ENCODE measurements around the gene GYG2.
"Not testable (repeated sequence)": the region's sequence is repeated elsewhere in the genome, so short reads cannot be mapped to it uniquely, and the experiment has no call there.

- not testable (repeated sequence) for TF ChIP-seq CTCF (IDR thresholded peaks at IDR 0.05); ELF1 (IDR thresholded peaks at IDR 0.05); FOSL2 (IDR thresholded peaks at IDR 0.05; ENCODE audit: borderline replicate concordance, low read depth); POLR2AphosphoS5 (IDR thresholded peaks at IDR 0.05; ENCODE audit: low read depth, low read length); YY1 (IDR thresholded peaks at IDR 0.05; ENCODE audit: low read depth); RXRA (IDR thresholded peaks at IDR 0.05; ENCODE audit: borderline replicate concordance, low read depth); SIN3A (IDR thresholded peaks at IDR 0.05; ENCODE audit: borderline replicate concordance, low read depth, low read length); FOXJ3 (CRISPR knock-in tag; IDR thresholded peaks at IDR 0.05); RCOR1 (IDR thresholded peaks at IDR 0.05; ENCODE audit: low read length)
- TF ChIP-seq, protein P1, sequence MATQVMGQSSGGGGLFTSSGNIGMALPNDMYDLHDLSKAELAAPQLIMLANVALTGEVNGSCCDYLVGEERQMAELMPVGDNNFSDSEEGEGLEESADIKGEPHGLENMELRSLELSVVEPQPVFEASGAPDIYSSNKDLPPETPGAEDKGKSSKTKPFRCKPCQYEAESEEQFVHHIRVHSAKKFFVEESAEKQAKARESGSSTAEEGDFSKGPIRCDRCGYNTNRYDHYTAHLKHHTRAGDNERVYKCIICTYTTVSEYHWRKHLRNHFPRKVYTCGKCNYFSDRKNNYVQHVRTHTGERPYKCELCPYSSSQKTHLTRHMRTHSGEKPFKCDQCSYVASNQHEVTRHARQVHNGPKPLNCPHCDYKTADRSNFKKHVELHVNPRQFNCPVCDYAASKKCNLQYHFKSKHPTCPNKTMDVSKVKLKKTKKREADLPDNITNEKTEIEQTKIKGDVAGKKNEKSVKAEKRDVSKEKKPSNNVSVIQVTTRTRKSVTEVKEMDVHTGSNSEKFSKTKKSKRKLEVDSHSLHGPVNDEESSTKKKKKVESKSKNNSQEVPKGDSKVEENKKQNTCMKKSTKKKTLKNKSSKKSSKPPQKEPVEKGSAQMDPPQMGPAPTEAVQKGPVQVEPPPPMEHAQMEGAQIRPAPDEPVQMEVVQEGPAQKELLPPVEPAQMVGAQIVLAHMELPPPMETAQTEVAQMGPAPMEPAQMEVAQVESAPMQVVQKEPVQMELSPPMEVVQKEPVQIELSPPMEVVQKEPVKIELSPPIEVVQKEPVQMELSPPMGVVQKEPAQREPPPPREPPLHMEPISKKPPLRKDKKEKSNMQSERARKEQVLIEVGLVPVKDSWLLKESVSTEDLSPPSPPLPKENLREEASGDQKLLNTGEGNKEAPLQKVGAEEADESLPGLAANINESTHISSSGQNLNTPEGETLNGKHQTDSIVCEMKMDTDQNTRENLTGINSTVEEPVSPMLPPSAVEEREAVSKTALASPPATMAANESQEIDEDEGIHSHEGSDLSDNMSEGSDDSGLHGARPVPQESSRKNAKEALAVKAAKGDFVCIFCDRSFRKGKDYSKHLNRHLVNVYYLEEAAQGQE (IDR thresholded peaks at IDR 0.05; ENCODE audit: low read depth, low read length): not testable (repeated sequence)
Observed at GRCh38 chrX:2799980-2800379, 28.8 kb upstream of the GYG2 start.

All from SK-N-SH (cell line).